GM10847 (cell line): ENCODE results near the gene KANSL3.

Experiments
- POLR2A ChIP-seq: IDR thresholded peaks from 2 replicates; pipeline ENCODE4 v1.6.1; 2011; ENCODE audit not compliant: insufficient read length; ENCODE audit errors: extremely low read depth

The KANSL3 gene

GRCh38 chr2:96547203-96547641, 90.9 kb downstream of the KANSL3 start:
- TF ChIP-seq POLR2A, result no peak

GRCh38 chr2:96546797-96547196, 91.3 kb downstream of the KANSL3 start:
- no peak for TF ChIP-seq POLR2A

GRCh38 chr2:96546321-96546720, 91.8 kb downstream of the KANSL3 start:
- TF ChIP-seq POLR2A, result no peak
